Liver (tissue), 3 donors: ENCODE results near the gene KMT2E.

ENCODE experiments used
- CTCF ChIP-seq: fragments of 150-350 bp; IDR thresholded peaks from 2 replicates; pipeline ENCODE4 v1.5.1; 2017; ENCODE audit warnings: improper control_type of control experiment, low read depth, low read length; ENCODE audit not compliant: missing input control
- GABPA ChIP-seq, 2 donors: IDR thresholded peaks in 1 of 2; conservative IDR thresholded peaks in 1 of 2; 2 replicates each; pipeline ENCODE4 v1.6.1; 2016; ENCODE audit warnings: antibody characterized with exemption in 2 of 2, mild to moderate bottlenecking in 1 of 2, moderate library complexity in 1 of 2
- HNF4A ChIP-seq, 2 donors: conservative IDR thresholded peaks; 2 replicates each; pipeline ENCODE4 v1.6.1; 2016; ENCODE audit warnings: antibody characterized with exemption in 2 of 2, mild to moderate bottlenecking in 2 of 2
- JUND ChIP-seq, 2 donors: IDR thresholded peaks; 2 replicates each; pipeline ENCODE4 v1.6.1; 2016; ENCODE audit warnings: antibody characterized with exemption in 2 of 2
- RAD21 ChIP-seq, 2 donors: IDR thresholded peaks; 2 replicates each; pipeline ENCODE4 v1.6.1; 2016; ENCODE audit warnings: antibody characterized with exemption in 2 of 2, mild to moderate bottlenecking in 2 of 2
- REST ChIP-seq: IDR thresholded peaks from 2 replicates; pipeline ENCODE4 v1.6.1; 2016; ENCODE audit warnings: antibody characterized with exemption, mild to moderate bottlenecking
- RXRA ChIP-seq, 2 donors: IDR thresholded peaks; 2 replicates each; pipeline ENCODE4 v1.6.1; 2017 to 2018; ENCODE audit warnings: antibody characterized with exemption in 2 of 2, mild to moderate bottlenecking in 1 of 2
- SP1 ChIP-seq: IDR thresholded peaks from 2 replicates; pipeline ENCODE4 v1.6.1; 2018; ENCODE audit warnings: antibody characterized with exemption, mild to moderate bottlenecking
- TAF1 ChIP-seq: conservative IDR thresholded peaks from 2 replicates; pipeline ENCODE4 v1.6.1; 2016; ENCODE audit warnings: antibody characterized with exemption, mild to moderate bottlenecking
- YY1 ChIP-seq: IDR thresholded peaks from 2 replicates; pipeline ENCODE4 v1.6.1; 2016; ENCODE audit warnings: antibody characterized with exemption, mild to moderate bottlenecking
- ZBTB33 ChIP-seq: IDR thresholded peaks from 2 replicates; pipeline ENCODE4 v1.6.1; 2016; ENCODE audit warnings: antibody characterized with exemption
- TF ChIP-seq, protein P1 (sequence below): IDR thresholded peaks from 2 replicates; pipeline ENCODE4 v1.6.1; 2016; ENCODE audit warnings: antibody characterized with exemption
- donor health status: healthy.
- donor health status: healthy.

GRCh38 chr7:105125745-105126144 lies 111.7 kb downstream of the KMT2E start:
- TF ChIP-seq, protein P1, sequence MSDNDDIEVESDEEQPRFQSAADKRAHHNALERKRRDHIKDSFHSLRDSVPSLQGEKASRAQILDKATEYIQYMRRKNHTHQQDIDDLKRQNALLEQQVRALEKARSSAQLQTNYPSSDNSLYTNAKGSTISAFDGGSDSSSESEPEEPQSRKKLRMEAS, result peak; percentile 24
- TF ChIP-seq CTCF, result no peak
- no peak for TF ChIP-seq YY1
- TF ChIP-seq HNF4A (conservative IDR thresholded peaks at IDR 0.05), result peak; percentile 7 to 54
- TF ChIP-seq REST, result no peak
- TF ChIP-seq SP1, result no peak
- peak in 1 of 2 donors; percentile 52 for TF ChIP-seq RXRA (IDR thresholded peaks at IDR 0.05)
- no peak for TF ChIP-seq TAF1
- TF ChIP-seq JUND (IDR thresholded peaks at IDR 0.05), result no peak
- no peak for TF ChIP-seq GABPA (IDR thresholded peaks at IDR 0.05 in 1 of 2, conservative IDR thresholded peaks at IDR 0.05 in 1 of 2)
- TF ChIP-seq ZBTB33, result no peak
- TF ChIP-seq RAD21 (IDR thresholded peaks at IDR 0.05), result peak in 1 of 2 donors; percentile 21
